HG03196 (cell line): ENCODE results near the gene NOTCH1.

Source experiments
- ATAC-seq: cut with Tn5 transposase; IDR thresholded peaks from one replicate; pipeline ENCODE4 v1.9.1; 2021; ENCODE audit not compliant: unreplicated experiment

Gene NOTCH1

GRCh38 chr9:136486131-136486530 lies 59.7 kb downstream of the NOTCH1 start:
- ATAC-seq = no peak

DNA sequence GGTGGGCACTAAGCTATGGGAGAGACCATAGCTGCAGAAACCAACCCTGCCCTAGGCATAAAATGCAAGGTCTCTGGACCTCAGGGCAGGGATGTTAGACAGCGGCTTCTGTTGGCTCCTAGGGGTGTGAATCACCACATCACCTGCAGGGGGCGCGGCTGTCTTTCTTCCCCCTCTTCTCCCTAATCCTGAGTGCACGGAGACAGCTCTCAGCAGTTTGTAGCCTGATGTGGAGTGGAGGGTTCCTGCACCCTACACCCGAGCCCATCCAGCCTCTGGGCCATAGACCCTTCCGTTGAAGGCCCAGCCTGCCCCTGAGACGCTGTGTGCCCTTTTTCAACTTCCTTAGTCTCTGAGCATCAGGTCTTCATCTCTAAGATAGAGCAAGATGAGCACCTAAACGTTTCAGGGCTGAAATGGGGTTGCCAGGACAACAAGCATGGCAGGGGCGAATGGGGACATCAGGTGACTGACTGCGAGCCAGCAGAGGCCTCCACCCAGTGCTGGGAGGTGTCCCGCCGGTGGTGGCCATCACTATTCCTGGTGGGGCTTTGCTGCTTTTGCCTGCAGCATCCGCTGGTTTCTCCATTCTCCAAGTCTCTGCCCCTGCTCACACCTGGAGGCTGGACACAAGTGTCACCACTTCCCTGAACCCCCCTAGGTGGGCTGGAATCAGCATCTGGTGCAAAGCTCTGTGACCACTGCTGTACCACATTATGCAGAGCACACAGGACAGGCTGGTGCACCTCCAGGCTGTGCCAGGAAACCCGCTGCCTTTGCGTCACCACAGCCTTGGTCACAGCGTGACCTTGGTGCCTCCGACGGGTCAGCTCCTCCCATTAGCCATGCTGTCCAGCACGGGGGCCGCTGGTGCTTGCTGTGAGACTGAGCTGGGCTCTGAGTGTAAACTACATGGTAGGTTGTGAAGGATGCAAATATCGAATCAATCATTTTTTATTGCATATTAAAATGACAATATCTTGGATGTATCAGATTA lies 60.5 kb downstream of the NOTCH1 start:
- ATAC-seq = no peak

- no peak for ATAC-seq
These were observed 61.4 kb downstream of the NOTCH1 start for GRCh38 chr9:136484153-136485048.

DNA sequence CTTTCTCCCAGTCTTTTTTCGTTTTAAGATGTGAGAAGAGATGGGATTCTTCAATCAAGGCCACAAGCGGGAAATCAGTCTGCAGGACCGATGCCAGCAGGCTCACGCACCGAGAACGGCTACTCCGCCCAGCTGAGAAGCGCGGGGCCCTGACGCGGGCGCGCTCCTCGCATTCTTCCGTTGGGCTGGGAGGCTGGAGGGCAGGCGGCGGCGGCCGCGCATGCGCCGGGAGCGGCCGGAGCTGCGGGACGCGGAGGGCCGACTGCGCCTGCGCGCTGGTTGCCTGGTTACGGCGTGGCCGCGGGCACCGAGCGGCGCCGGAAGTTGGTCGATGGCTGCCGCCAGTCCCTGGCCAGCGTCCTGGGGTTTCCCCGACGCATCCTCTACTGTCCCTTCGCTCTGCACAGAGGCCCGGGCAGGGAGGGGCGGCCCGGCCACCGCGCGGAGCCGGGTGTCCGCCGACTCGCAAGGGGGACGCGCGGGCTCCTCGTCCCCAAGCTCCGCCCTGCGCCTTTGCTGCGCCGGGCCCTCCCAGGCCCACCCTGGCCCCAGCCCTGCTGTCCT lies 62.2 kb downstream of the NOTCH1 start:
- peak; percentile 59 for ATAC-seq

- peak; percentile 50 for ATAC-seq
These were observed 62.9 kb downstream of the NOTCH1 start, which contains the start of gene SEC16A for GRCh38 chr9:136482793-136483588. Gene SEC16A, minus strand, starts transcription at chr9:136483040. Its CDS starts 5,425 bp downstream, at chr9:136477615.

DNA sequence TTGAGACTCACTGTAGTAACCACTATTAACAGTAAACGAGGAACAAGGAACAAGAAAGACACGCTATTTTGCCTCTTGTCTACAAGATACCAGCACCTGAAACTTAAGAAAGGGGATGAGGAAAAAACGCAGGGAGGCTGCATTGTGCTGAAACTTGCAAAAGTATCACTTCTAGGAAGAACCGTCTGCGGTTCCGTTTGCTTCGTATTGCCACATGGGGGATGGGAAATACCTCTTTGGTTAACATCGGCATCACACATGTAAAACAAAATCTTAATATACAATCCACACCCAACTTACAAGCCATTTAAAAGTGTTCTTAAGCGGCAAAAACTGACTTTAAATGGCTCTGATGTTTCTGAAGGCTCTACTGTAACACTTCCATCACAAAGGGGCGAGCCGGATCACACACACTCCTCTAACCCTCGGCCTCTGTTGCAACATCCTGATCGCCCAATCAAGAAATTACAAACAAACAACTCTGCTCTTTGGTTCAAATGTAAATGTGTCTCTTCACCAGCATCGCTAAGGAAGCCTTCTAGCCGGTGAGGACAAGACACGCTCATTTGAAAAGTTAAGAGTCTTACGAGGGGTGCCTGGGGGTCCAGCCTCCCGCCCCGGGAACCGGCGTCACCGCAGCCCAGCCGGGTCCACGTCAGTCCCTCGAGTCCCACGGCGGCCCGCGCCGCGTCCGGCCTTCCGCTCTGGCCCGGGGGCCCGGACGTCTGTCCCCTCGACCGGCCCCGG lies 63.6 kb downstream of the NOTCH1 start:
- no peak for ATAC-seq

- ATAC-seq = no peak
These were observed 64.3 kb downstream of the NOTCH1 start for GRCh38 chr9:136481558-136481957.

DNA sequence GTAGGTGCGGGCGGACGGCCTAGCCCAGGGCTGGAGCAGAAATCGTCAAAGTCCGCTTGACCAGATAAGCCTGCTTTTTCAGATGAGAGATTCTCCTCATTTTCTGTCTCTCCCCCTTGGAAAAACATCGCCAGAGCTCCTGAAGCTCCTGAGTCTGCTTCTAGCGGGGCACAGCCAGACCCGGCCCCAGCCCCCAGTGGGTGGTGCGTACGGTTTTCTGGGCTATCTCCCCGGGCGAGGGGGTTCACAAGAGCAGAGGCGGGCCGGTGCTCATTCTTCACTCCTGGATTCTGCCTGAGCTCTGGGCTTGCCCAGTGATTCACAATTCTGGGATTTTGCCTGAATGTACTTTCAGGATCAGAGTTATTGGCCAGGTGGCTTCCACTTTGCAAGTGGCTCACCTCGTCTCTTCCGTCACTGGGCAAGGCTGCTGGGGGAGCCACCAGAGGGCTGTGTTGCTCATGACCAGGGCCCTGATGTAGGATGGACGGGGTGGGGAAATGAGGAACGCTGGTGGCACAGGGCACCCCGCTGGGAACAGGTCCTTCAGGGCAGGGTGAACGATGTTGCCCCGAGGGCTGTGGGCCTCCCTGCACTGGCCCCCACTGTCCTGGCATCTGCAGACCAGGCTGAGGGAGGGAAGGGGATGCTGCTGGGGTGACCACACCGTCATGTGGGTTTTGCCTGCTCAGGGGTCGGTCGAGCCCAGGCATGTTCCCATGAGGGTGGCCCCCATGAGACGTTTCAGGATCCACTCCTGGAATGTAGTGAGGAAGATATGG lies 69.3 kb downstream of the NOTCH1 start:
- no peak for ATAC-seq

- no peak for ATAC-seq
These were observed 70.6 kb downstream of the NOTCH1 start for GRCh38 chr9:136474974-136475865.

DNA sequence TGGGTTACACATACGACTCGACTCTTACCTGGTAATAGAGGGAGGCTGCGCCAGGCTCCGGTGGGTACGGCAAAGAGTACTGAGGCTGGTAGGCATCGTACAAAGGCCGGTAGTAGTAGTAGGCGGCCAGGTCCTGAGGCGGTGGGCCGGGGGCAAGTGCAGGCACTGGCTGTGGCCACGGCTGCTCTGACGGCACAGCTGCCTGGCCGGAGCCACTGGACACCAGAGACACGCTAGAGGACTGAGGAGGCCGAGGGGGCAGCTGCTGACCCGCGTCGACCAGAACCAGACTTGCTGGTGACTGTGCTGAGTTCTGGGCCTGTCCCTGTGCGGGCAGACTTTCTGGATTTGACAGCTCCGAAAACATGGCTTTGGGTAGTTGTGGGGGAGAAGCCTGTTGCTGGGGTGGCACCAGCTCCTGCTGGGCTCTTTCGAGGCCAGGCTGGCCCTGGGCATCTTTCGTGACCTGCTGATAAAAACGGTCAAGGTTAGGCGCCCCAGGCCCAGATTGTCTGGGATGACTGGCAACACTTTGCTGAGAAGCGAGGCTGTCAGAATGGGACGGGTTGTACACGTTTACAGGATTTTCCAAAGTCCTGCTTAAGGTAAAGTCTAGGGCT lies 71.7 kb downstream of the NOTCH1 start:
- ATAC-seq = no peak

GRCh38 chr9:136473354-136473721 lies 72.5 kb downstream of the NOTCH1 start:
- no peak for ATAC-seq

DNA sequence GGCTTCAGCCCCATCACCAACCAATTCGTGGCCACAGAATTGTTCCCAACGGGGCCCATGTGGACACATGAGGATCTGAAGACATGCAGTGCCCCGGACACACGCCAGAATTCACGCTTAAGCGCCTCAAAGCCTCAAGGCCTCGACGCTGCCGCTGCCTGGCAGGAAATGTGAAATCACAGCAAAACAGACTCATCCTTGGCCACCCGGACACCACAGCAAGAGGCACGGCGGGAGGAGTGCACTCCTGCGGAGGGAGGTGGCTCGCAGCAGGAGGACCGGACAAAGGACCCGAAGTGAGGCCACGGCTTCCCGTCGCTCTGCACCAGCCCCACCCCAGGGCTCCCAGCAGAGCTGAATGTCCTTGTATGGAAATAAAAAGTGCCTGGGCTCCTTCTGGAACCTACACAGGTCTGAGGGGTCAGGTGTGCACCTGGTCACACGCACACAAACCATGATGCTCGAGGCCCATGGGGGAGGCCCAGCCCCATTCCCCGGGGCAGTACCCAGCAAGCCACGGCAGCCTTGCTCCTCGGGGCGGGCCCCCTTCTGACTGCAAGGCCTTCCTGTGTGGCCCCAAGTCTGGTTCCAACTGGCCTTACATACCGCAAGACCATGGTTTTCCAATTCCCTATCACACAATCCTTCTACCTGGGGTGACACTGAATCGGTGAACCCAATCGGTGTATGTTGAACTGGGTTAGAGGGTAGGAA lies 73.1 kb downstream of the NOTCH1 start:
- no peak for ATAC-seq

GRCh38 chr9:136471802-136472487 lies 73.9 kb downstream of the NOTCH1 start:
- no peak for ATAC-seq

- no peak for ATAC-seq
These were observed 74.9 kb downstream of the NOTCH1 start for GRCh38 chr9:136470792-136471469.

GRCh38 chr9:136470356-136470755 lies 75.5 kb downstream of the NOTCH1 start:
- no peak for ATAC-seq

- ATAC-seq = no peak
These were observed 78.1 kb downstream of the NOTCH1 start for GRCh38 chr9:136467766-136468165.
